Breast epithelium (tissue), 3 donors: ENCODE measurements around the gene DDX3X.

Source experiments
- POLR2A ChIP-seq: fragments of 450-650 bp; IDR thresholded peaks from one replicate; pipeline ENCODE4 v1.6.1; 2016; ENCODE audit warnings: antibody characterized with exemption, mild to moderate bottlenecking, moderate library complexity
- POLR2AphosphoS5 ChIP-seq, 3 donors: sonication (generic); formaldehyde crosslinking; IDR thresholded peaks; one replicate each; pipeline ENCODE4 v1.6.1; 2017; ENCODE audit warnings: antibody characterized with exemption in 3 of 3
- TF ChIP-seq, protein P1 (sequence below), 3 donors: fragments of 450-650 bp; IDR thresholded peaks; one replicate each; pipeline ENCODE4 v1.5.1; 2016 to 2017; ENCODE audit warnings: antibody characterized with exemption in 3 of 3, mild to moderate bottlenecking in 3 of 3, moderate library complexity in 3 of 3

DNA sequence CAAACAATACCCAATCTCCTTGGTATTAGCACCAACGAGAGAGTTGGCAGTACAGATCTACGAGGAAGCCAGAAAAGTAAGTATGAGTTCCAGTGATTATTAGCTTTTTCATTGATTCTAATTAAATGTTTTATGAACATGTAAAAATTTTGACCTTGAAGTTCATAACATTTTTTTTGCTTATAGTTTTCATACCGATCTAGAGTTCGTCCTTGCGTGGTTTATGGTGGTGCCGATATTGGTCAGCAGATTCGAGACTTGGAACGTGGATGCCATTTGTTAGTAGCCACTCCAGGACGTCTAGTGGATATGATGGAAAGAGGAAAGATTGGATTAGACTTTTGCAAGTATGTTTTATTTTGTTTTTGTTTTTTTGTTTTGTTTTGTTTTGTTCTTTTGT, 10.1 kb downstream of the DDX3X start:
- TF ChIP-seq POLR2A (no peak), POLR2AphosphoS5 (IDR thresholded peaks at IDR 0.05) (no peak)
- TF ChIP-seq, protein P1, sequence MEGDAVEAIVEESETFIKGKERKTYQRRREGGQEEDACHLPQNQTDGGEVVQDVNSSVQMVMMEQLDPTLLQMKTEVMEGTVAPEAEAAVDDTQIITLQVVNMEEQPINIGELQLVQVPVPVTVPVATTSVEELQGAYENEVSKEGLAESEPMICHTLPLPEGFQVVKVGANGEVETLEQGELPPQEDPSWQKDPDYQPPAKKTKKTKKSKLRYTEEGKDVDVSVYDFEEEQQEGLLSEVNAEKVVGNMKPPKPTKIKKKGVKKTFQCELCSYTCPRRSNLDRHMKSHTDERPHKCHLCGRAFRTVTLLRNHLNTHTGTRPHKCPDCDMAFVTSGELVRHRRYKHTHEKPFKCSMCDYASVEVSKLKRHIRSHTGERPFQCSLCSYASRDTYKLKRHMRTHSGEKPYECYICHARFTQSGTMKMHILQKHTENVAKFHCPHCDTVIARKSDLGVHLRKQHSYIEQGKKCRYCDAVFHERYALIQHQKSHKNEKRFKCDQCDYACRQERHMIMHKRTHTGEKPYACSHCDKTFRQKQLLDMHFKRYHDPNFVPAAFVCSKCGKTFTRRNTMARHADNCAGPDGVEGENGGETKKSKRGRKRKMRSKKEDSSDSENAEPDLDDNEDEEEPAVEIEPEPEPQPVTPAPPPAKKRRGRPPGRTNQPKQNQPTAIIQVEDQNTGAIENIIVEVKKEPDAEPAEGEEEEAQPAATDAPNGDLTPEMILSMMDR (IDR thresholded peaks at IDR 0.05): no peak
